Hematopoietic multipotent progenitor cell treated with erythropoietin and hydrocortisone succinate and interleukin-3 and kit ligand, for 8 days (in vitro differentiated cells): Measurements from ENCODE around the gene TRA2B.
A peak's percentile ranks its signal among the peaks of the same experiment; 100 is the strongest.

Experiments
- DNase-seq: peaks from one replicate; pipeline ENCODE4 v3.0.0-alpha.2; 2015

TRA2B gene

DNA sequence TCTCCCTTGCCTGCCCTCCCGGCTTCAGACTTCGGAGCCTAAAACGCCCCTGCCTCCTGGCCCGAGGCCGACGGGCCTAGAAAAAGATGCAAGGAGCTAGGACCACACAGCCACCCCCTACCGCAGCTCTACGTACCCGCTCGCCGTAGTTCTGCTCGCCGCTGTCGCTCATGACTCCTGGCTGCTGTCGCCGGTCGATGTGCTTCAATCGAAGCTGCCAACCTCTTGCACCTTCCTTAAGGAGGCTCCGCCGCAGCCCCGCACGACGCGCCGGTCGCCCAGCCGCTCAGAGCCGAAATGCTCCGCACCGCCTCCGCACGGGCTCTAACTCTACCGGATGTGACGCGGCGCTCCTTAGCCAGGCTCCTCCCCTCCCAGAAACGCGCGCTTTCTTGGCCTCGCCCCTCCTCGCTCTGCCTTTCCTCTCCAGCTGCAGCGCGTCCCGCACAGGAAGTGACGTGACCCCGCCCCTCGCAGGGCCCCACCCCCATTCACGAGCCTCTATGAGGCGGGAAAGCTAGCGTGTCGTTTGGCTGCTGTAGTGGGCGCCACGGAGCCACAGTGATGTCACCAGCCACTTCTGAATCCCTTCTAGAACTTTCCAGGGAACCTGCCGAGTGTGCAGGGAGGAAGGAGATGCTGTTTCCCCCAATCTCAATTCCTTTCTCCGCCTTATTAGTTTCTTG lies at the start of gene TRA2B:
TSS of gene TRA2B (minus strand) at position 326 of the 686 bp plus-strand sequence. CDS start at position 172, 154 bp downstream.
- DNase-seq, result peak; percentile 98

DNA sequence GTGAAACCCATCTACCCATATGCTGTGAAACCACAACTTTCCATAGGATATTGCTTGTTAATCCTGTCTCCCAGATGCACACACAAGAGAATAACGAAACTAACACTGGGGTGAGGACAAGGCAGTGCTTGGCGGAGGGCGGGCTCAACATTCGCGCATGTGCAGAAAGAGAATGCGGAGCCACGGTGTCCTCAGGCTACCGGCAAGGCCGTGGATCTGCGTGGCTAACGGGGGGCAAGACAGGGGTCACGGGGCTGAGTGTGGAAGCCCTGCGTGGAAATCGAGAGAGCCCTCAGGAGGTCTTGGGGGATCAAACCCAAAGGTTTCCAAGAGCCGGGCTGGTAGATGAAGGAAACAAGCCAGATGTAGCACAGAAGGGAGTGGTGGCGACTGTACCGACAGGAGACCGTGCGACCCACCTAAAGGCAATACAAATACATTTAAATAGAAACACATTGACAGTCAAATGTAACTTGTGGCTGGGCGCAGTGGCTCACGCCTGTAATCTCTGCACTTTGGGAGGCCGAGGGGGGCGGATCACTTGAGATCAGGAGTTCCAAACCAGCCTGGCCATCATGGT lies 48.5 kb upstream of the TRA2B start:
- DNase-seq, result no peak

GRCh38 chr3:185984203-185984602 lies 46.4 kb upstream of the TRA2B start:
- no peak for DNase-seq

GRCh38 chr3:185983495-185984141 lies 45.8 kb upstream of the TRA2B start:
- DNase-seq, result peak; percentile 64

DNA sequence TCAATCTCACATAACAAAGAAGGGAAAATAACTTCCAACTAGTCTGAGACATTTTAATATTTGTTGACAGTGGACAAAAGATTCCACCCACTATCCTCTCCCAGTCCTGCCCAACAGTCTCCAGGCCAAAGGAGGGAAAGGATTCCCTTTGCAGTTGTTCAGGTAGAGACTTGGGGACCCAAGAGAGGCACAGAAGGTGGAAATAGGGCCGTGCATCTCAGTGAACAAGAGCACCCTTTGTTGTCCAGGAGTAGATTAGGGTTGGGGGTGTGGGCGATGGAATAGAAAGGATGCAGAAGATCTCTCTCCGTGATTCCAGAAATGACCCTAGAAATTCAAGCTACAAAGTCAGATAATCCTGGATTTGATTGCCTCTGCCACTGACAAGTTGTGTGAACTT lies 44.8 kb upstream of the TRA2B start:
- DNase-seq, result no peak

GRCh38 chr3:185981621-185982020 lies 43.8 kb upstream of the TRA2B start:
- no peak for DNase-seq

DNA sequence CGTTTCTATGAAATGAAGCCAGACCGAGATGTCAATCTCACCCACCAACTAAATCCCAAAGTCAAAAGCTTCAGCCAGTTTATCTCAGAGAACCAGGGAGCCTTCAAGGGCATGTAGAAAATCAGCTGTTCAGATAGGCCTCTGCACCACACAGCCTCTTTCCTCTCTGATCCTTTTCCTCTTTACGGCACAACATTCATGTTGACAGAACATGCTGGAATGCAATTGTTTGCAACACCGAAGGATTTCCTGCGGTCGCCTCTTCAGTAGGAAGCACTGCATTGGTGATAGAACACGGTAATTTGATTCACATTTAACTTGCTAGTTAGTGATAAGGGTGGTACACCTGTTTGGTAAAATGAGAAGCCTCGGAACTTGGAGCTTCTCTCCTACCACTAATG lies 41.9 kb upstream of the TRA2B start:
- DNase-seq, result peak; percentile 32

- no peak for DNase-seq
Measured at GRCh38 chr3:185978516-185978915, 40.7 kb upstream of the TRA2B start.

DNA sequence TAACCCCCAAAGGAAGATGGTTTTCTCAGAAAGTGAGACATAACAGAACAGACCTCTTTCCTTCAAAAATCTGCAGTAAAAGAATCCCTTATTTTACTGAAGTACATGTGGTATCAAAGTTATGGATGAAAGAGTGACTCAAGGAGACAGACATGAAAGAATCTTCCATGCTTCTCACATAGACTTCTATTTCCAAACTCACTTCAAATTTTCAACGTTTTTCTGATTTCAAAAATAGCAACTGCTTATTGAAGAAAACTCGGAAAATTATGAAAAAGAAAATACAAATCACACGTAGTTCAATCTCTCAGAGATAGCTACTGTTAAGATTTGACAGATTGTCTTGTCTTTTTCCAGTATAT lies 39.8 kb upstream of the TRA2B start:
- no peak for DNase-seq

DNA sequence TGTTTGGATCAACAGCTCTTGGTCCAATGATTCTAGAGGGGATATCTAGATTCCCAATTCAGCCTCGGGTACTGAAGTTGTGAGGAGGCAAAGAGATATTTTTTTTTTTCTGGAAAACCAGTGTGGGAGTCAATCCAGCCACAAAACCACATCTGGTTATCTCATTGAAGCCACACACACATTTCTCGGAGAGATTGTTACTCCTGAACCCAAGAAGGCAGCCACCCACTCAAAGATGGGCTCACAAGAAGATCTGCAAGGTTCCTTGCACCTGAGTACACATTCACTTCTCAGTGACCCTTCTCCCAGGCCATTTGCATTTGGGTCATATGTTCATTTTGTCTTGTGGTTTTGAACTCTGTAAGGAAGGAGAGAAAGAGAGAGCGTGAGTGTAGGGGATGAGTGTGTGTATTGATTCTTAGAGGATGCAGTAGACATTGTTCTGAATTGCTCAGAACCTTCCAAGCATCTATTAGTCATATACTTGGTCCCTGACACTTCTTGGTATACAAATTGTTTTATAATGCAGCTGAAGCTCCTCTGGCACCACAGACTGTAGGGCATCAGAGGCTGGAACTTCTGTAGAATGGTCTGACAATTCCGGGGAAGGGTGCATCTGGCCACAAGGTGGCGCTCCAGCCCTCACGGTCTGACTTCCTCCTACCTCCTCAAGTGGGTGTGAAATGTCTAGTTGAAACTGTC lies 39.3 kb upstream of the TRA2B start:
- peak; percentile 85 for DNase-seq

DNA sequence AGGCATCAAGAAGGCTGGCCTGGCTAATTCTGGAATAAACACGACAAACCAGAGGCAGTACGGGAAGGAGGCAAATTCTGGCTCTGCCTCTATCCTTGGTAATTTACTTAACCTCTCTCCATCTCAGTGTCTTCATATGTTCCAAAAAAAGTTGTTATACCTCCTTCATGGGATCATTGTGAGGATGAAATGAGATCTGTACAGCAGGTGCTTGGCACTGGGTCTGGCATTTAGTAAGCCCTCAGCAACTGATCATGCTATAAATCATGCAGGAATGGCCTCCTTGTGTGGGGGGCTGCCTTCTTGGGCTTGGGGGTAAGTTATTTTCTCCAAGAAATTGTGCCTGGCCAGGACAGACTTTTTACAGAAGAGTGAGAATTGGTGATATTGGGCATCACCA lies 38.3 kb upstream of the TRA2B start:
- DNase-seq, result no peak

DNA sequence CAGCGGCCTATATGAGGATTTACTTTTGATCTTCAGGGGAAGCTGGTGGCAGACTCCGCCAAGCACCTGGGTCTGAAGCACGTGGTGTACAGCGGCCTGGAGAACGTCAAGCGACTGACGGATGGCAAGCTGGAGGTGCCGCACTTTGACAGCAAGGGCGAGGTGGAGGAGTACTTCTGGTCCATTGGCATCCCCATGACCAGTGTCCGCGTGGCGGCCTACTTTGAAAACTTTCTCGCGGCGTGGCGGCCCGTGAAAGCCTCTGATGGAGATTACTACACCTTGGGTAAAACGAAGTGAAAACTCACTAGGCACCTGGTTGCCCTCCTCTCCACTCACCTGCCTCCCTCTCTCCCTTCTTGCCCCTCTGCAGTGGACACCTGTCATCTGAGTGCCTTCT lies 33.8 kb upstream of the TRA2B start:
- no peak for DNase-seq

GRCh38 chr3:185968168-185968567 lies 30.4 kb upstream of the TRA2B start:
- no peak for DNase-seq

GRCh38 chr3:185966655-185967054 lies 28.8 kb upstream of the TRA2B start:
- DNase-seq, result no peak

DNA sequence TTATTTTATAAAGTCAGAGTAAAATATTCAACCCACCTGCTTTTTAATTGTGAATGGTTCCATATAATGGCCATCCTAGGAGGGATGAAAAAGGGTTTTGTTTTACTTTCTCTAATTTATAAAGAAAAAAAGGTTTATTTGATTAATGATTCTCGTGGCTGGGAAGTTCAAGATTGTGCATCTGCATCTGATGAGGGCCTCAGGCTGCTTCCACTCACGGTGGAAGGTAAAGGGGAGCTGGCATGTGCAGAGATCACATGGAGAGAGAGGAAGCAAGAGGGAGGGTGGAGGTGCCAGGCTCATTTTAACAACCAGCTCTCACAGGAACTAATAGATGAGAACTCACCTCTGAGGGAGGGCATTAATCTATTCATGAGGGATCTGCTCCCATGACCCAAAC lies 27.7 kb upstream of the TRA2B start:
- DNase-seq, result no peak

GRCh38 chr3:185961675-185962232 lies 23.9 kb upstream of the TRA2B start:
- no peak for DNase-seq

GRCh38 chr3:185960522-185961288 lies 22.9 kb upstream of the TRA2B start:
- DNase-seq, result peak; percentile 88

- DNase-seq, result peak; percentile 67
Measured at GRCh38 chr3:185959609-185960521, 22.1 kb upstream of the TRA2B start.

- no peak for DNase-seq
Measured at GRCh38 chr3:185958626-185959025, 20.8 kb upstream of the TRA2B start.

DNA sequence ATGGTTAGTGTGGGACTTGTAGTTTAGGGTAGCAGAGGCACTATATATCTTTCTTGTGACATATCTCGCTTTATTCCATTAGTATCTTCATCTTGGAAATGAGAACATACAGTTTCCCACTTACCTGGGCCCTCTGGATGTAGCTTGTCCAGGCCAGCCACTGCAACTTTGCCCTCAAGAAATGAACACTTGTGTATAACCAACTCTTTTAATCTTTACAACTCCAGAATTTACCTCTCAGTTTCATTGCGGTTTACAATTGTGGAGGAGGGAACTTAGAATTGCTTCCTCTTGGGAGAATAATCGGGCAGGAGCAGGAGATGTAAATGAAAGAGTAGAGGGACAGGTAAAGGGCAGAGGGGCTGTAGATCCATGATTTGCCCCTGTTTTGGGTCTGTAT lies 18.4 kb upstream of the TRA2B start:
- DNase-seq, result no peak

DNA sequence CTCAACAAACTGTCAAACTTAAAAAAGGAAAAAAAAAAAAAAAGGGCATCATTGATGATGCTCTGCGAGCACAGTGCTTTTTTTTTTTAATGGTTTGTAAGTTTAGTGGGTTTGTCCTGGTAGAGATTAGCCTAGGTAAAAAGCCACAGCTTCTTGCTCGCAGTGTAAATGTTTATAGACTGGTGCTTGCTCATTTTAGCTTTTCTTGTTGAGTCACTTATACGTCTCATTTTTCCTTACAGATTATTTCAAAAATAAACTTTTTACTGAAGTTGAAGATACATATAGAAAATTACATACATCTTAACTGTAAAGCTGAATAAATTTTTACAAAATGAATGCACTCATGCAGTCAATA lies 16.5 kb upstream of the TRA2B start:
- DNase-seq, result no peak

GRCh38 chr3:185950728-185951127 lies 12.9 kb upstream of the TRA2B start:
- no peak for DNase-seq
